Occipital lobe (tissue), 2 donors: Measurements from ENCODE around the gene PRKG1. TPM values are rescaled to one million over a fixed set of nuclear protein-coding genes. Genes with fewer than 3 reads are reported as not detected.

Experiments used
- DNase-seq: peaks from one replicate; lab custom pipeline; 2025; lab: John Stamatoyannopoulos, UW
- total RNA-seq: library from RNA; depleted of rRNA; stranded (reverse); fragments of >200 nt; gene quantifications from one replicate; pipeline ENCODE4 v1.2.3, GENCODE V29; 2014

The PRKG1 gene
- total RNA-seq, 1 donor from 2014 or later, result 24.2 TPM

- DNase-seq, result no peak
Observed at GRCh38 chr10:51918884-51919325, 844.6 kb downstream of the PRKG1 start.

GRCh38 chr10:51920672-51921071, 846.4 kb downstream of the PRKG1 start:
- no peak for DNase-seq

GRCh38 chr10:51924359-51924758, 850.1 kb downstream of the PRKG1 start:
- DNase-seq, result no peak

- peak; percentile 11 for DNase-seq
Observed at GRCh38 chr10:51926337-51926736, 852.0 kb downstream of the PRKG1 start.

GRCh38 chr10:51928162-51928561, 853.9 kb downstream of the PRKG1 start:
- no peak for DNase-seq

GRCh38 chr10:51932530-51932929, 858.2 kb downstream of the PRKG1 start:
- no peak for DNase-seq

- DNase-seq, result no peak
Observed at GRCh38 chr10:51934373-51934772, 860.1 kb downstream of the PRKG1 start.

- no peak for DNase-seq
Observed at GRCh38 chr10:51935341-51935740, 861.1 kb downstream of the PRKG1 start.

GRCh38 chr10:51937308-51938140, 863.2 kb downstream of the PRKG1 start:
- no peak for DNase-seq

GRCh38 chr10:51950371-51950995, 876.2 kb downstream of the PRKG1 start:
- no peak for DNase-seq

- DNase-seq, result no peak
Observed at GRCh38 chr10:51950996-51951555, 876.8 kb downstream of the PRKG1 start.

- DNase-seq, result no peak
Observed at GRCh38 chr10:51951601-51952000, 877.3 kb downstream of the PRKG1 start.

GRCh38 chr10:51952056-51952455, 877.8 kb downstream of the PRKG1 start:
- DNase-seq, result no peak

GRCh38 chr10:51955696-51956095, 881.4 kb downstream of the PRKG1 start:
- DNase-seq, result no peak

- DNase-seq, result no peak
Observed at GRCh38 chr10:51956822-51957221, 882.5 kb downstream of the PRKG1 start.

- peak; percentile 6 for DNase-seq
Observed at GRCh38 chr10:51960494-51960895, 886.2 kb downstream of the PRKG1 start.

- no peak for DNase-seq
Observed at GRCh38 chr10:51961401-51961800, 887.1 kb downstream of the PRKG1 start.

- DNase-seq, result no peak
Observed at GRCh38 chr10:51964630-51965029, 890.3 kb downstream of the PRKG1 start.

GRCh38 chr10:51965451-51965850, 891.2 kb downstream of the PRKG1 start:
- no peak for DNase-seq

- DNase-seq, result no peak
Observed at GRCh38 chr10:51972733-51973346, 898.6 kb downstream of the PRKG1 start.

- DNase-seq, result no peak
Observed at GRCh38 chr10:51980752-51981151, 906.5 kb downstream of the PRKG1 start.

GRCh38 chr10:51981731-51982130, 907.4 kb downstream of the PRKG1 start:
- DNase-seq, result no peak
